AG04450 (cell line): ENCODE results near the gene DNAJC5. TPM values are rescaled to one million over a fixed set of nuclear protein-coding genes. Genes with fewer than 3 reads are reported as not detected.
A peak's percentile ranks its signal among the peaks of the same experiment; 100 is the strongest.
"Not testable (repeated sequence)": the region's sequence is repeated elsewhere in the genome, so short reads cannot be mapped to it uniquely, and the experiment has no call there.

Experiments used
- CTCF ChIA-PET: fragments of 300-600, 350-600 bp; formaldehyde crosslinking; extraction: SDS; loops from one replicate; lab custom pipeline; 2022; ENCODE audit warnings: antibody characterized with exemption, inconsistent platforms; lab: Charles Lee
- POLR2A ChIA-PET: fragments of 350-600 bp; formaldehyde crosslinking; extraction: SDS; loops from one replicate; lab custom pipeline; 2021; ENCODE audit warnings: antibody characterized with exemption, inconsistent platforms; lab: Yijun Ruan, JAX
- DNase-seq: peaks from one replicate; pipeline ENCODE4 v3.0.0-alpha.2; 2011; ENCODE audit warnings: low read depth, low spot score
- H3K27ac ChIP-seq: one replicate; pipeline ENCODE4 v1.5.1; 2012; ENCODE audit warnings: low read depth, low read length, control low read depth
- H3K27me3 ChIP-seq: one replicate; pipeline ENCODE4 v1.6.0; 2012; ENCODE audit warnings: low read length; ENCODE audit not compliant: control insufficient read depth, insufficient read depth
- H3K4me3 ChIP-seq: 2 replicates; pipeline ENCODE4 v1.5.1; 2011; ENCODE audit warnings: mild to moderate bottlenecking, low read depth, low read length, control low read depth
- H3K9me3 ChIP-seq: 2 replicates; pipeline ENCODE4 v1.5.1; 2012; ENCODE audit warnings: low read length; ENCODE audit not compliant: control insufficient read depth, insufficient read depth
- CTCF ChIP-seq: IDR thresholded peaks from 2 replicates; pipeline ENCODE4 v1.5.1; 2011; ENCODE audit warnings: low read depth, low read length, control low read depth, inconsistent platforms
- polyA plus RNA-seq: library from polyadenylated mRNA; depleted of rRNA; stranded (reverse); fragments of >200 nt; gene quantifications from 2 replicates; pipeline ENCODE4 v1.2.3, GENCODE V29; 2011

The DNAJC5 gene
- polyA plus RNA-seq, 1 experiment, result 36.7 TPM

DNA sequence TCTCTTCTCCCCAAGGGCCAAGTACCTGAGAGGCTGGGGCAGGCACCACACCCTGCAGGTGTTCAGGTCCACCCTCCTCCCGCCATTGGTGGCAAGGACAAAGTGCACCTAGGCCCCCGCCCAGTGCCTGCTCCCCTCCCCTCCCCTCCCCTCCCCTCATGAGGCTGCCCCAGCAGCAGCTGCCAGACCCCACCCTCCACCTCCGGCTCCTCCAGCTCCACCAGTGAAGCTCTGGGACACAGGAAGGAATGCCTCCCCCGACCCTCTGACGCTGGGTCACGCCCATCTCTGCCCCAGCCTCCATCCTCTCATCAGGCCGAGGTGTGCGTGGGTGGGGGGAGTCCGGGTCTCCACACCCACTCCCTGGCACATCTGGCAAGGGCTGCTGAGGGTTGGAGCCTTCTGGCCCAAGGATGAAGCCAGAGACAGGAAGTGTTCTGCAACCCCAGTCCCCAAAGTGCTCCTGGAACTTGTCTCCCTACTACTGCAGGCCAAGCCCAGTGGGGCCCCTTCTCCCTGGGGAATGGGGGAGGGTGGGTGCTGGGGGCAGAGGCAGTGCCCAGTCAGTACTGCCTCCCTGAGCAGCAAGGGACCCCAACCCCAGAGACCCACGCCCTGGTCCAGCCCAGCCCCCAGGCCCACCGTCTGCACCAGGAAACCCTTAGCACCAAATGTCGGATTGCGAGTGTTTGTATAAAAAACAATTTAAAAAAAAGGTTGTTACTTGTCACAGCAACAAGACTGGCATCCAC, 62.9 kb downstream of the DNAJC5 start:
- TF ChIP-seq CTCF, result no peak
- ChIA-PET CTCF (interaction anchor here (0.6 kb wide), 1 partner anchor 104 kb away, joined by 11 read pairs; no protein-coding TSS in a partner anchor), POLR2A (interaction anchor here (0.6 to 2.2 kb wide), 2 partner anchors 92 to 250 kb away, joined by 3 to 7 read pairs; partner anchors contain the start of genes ARFRP1, TPD52L2 and ZGPAT)
- no peak for DNase-seq
- no peaks in the 10 kb centered on the region for H3K27me3 ChIP-seq
- no peak overlapping the region for H3K4me3 ChIP-seq
- peak overlapping the region; percentile 68 for H3K27ac ChIP-seq
- peaks cover 6% of the 10 kb centered on the region; the same call in 1 of the 2 replicates for H3K9me3 ChIP-seq

DNA sequence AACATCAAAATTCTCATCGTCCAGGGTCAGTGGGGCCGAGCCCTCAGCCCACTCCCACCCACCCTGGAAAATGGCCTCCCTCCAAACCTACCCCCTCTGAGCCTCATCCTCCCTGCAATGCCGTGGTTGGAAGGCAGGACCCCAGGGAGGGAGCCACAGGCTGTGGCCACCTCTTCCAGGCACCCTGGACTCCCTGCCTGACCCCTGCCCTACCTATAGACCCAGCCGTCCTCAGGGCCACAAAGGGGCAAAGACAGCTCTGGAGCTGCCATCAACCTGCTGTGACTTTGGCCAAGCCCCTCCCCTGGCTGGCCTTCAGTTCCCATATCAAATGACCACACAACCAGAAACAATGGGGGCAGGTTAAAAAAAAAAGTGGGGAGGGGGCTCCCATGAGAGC, 63.5 kb downstream of the DNAJC5 start:
- POLR2A ChIA-PET, result no interaction called here
- no peak for TF ChIP-seq CTCF
- H3K27ac ChIP-seq, result no peak overlapping the region
- H3K4me3 ChIP-seq, result no peak overlapping the region
- no peak for DNase-seq
- H3K9me3 ChIP-seq, result peaks cover 12% of the 10 kb centered on the region
- H3K27me3 ChIP-seq, result no peaks in the 10 kb centered on the region
- CTCF ChIA-PET, result no interaction called here

DNA sequence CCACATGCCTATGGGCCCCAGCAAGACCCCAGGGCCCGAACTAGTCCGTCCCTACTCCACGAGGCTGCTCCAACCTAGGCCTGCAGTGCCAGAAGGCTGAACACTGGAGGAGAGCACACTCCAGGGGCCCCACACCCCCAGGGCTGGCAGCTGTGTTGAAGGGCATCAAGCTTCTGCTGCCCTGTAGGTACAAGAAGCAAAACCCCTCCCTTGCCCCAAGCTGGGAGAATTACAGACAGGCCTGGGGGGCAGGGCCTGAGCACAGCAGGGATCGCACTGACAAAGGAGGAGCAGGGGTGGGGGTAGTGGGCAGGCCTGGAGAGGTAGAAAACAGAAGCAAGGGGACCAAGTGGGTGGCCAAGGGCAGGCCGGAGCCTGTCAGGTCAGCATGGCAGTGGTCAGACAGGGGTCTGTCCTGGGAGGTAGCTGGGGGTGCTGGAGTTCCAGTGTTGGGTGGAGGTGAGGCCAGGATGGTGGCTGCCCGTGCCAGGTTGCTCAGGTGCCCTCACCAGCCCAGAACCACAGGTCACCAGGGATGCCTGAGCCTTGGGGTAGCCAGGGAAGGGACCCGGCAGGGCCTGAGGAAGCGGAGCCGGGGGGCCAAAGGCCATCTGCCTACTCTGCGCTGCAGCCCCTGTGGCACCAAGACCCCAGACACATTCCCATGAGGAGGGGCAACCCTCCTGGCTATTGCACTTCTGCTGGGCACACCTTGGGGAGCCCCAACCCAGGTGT, 64.2 kb downstream of the DNAJC5 start:
- Histone ChIP-seq H3K4me3 (no peak overlapping the region), H3K27ac (no peak overlapping the region), H3K27me3 (no peaks in the 10 kb centered on the region), H3K9me3 (peaks cover 19% of the 10 kb centered on the region)
- POLR2A ChIA-PET, result no interaction called here
- DNase-seq, result no peak
- CTCF ChIA-PET, result no interaction called here
- TF ChIP-seq CTCF, result no peak

DNA sequence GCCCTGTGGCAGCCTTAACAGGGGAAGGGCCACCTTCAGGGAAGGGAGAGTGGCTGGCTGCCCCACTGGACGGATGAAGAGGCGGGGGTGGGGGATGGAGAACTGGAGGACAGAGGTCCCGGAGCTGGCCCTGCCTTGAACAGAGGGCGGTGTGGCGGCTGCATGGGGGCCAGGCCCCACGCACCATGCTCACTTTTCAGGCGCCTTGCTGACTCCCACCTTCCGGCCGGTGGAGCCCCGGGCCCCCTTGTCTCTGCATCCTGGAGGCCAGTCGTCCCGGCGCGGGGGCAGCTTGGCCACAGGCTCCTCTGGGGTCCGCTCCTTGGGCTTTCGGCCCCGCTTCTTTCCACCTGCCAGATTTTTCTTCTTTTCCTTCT, 64.8 kb downstream of the DNAJC5 start:
- CTCF ChIA-PET, result no interaction called here
- DNase-seq, result no peak
- POLR2A ChIA-PET, result no interaction called here

GRCh38 chr20:63960654-63961621, 66.0 kb downstream of the DNAJC5 start:
- H3K4me3 ChIP-seq, CTCF ChIA-PET, POLR2A ChIA-PET, DNase-seq, H3K27me3 ChIP-seq, H3K27ac ChIP-seq: not testable (repeated sequence)
- H3K9me3 ChIP-seq, result peaks cover 27% of the 10 kb centered on the region

More for the DNA sequence above, 64.8 kb downstream of the DNAJC5 start:
- TF ChIP-seq CTCF, result no peak
- H3K9me3 ChIP-seq, result peaks cover 25% of the 10 kb centered on the region
- no peaks in the 10 kb centered on the region for H3K27me3 ChIP-seq
- no peak overlapping the region for H3K4me3 ChIP-seq
- no peak overlapping the region for H3K27ac ChIP-seq
